Measurements from ENCODE around the gene MEP1B. TPM values are rescaled to one million over a fixed set of nuclear protein-coding genes. Genes with fewer than 3 reads are reported as not detected.

The MEP1B gene
- polyA plus RNA-seq, 4 donors, result 0.05 to 0.14 TPM; not detected in 2

GRCh38 chr18:32261003-32261402 lies 71.2 kb downstream of the MEP1B start:
- no peak for DNase-seq (ENCODE audit: low read depth in 4 of 4, low spot score in 3 of 4)

GRCh38 chr18:32262092-32262491 lies 72.3 kb downstream of the MEP1B start:
- no peak for DNase-seq (ENCODE audit: low read depth in 4 of 4, low spot score in 3 of 4)

GRCh38 chr18:32264401-32264800 lies 74.6 kb downstream of the MEP1B start:
- no peak for DNase-seq (ENCODE audit: low read depth in 4 of 4, low spot score in 3 of 4)

- no peak for DNase-seq (ENCODE audit: low read depth in 4 of 4, low spot score in 3 of 4)
These were observed 77.6 kb downstream of the MEP1B start for GRCh38 chr18:32267463-32267862.

Other genes starting within 250 kb of the MEP1B start
- 10 to 100 TPM; 52.9 to 69.2 (median 63.3) TPM for gene TRAPPC8, start 246.9 kb upstream of the MEP1B start, polyA plus RNA-seq (ENCODE audit: insufficient read length in 4 of 4)
- gene RNF125, start 171.2 kb upstream of the MEP1B start, polyA plus RNA-seq (ENCODE audit: insufficient read length in 4 of 4), result 1 to 10 TPM; 2.2 to 3.8 (median 2.7) TPM
- gene RNF138, start 98.2 kb upstream of the MEP1B start, polyA plus RNA-seq (ENCODE audit: insufficient read length in 4 of 4), result 10 to 100 TPM; 51.1 to 69.4 (median 60.0) TPM

All from right renal pelvis (tissue), 4 donors.